Testis (tissue), 5 donors: ENCODE results near the gene KLK14. TPM values are rescaled to one million over a fixed set of nuclear protein-coding genes. Genes with fewer than 3 reads are reported as not detected.

Experiments used
- DNase-seq: peaks from one replicate; pipeline ENCODE4 v3.0.0-alpha.2; 2019
- H3K27ac ChIP-seq, 2 donors: fragments of 200-600 bp; sonication (generic); one replicate each; pipeline ENCODE4 v1.5.1; 2019
- H3K27me3 ChIP-seq: fragments of 200-600 bp; sonication (generic); one replicate; pipeline ENCODE4 v1.5.1; 2019
- H3K36me3 ChIP-seq: fragments of 200-600 bp; sonication (generic); one replicate; pipeline ENCODE4 v1.5.1; 2017; ENCODE audit warnings: low read depth; ENCODE audit errors: missing control alignments
- H3K4me1 ChIP-seq: fragments of 200-600 bp; sonication (generic); one replicate; pipeline ENCODE4 v1.5.1; 2019
- H3K4me3 ChIP-seq, 2 donors: fragments of 200-600 bp; sonication (generic); one replicate each; pipeline ENCODE4 v1.5.1; 2017 to 2019
- H3K9me3 ChIP-seq: fragments of 200-600 bp; sonication (generic); one replicate; pipeline ENCODE4 v1.5.1; 2017
- CTCF ChIP-seq, 3 experiments: fragments of 450-650 bp in 2 of 3; fragments of 200-600 bp in 1 of 3; sonication (generic) in 1 of 3; IDR thresholded peaks; one replicate each; pipeline ENCODE4 v1.5.1; 2016 to 2019; ENCODE audit warnings: antibody characterized with exemption in 3 of 3, mild to moderate bottlenecking in 2 of 3, moderate library complexity in 1 of 3
- POLR2A ChIP-seq: fragments of 450-650 bp; IDR thresholded peaks from one replicate; pipeline ENCODE4 v1.6.1; 2017; ENCODE audit warnings: antibody characterized with exemption, mild to moderate bottlenecking, moderate library complexity
- WGBS, 2 donors: methylation state at CpG; one replicate each; pipeline ENCODE4 v1.1.5; 2018; 5-methylcytosine and 5-hydroxymethylcytosine counted together
- intact Hi-C: fragments of 100-400 bp; cut with DNase I; formaldehyde crosslinking; loops from one replicate; pipeline ENCODE4 v1.15.1; 2023; ENCODE audit warnings: low total_unique reads
- long read RNA-seq, 2 donors: transcript quantifications; one replicate each; lab custom pipeline, GENCODE V29; 2026
- polyA plus RNA-seq: library from polyadenylated mRNA; stranded (reverse); fragments of 350-450 nt; fragmentation: Illumina TruSeq; extraction: RNeasy Lipid Tissue Mini Kit (QIAGEN cat#74804); gene quantifications from one replicate; pipeline ENCODE4 v1.2.3, GENCODE V29; 2014; ENCODE audit warnings: low read depth, low replicate concordance; ENCODE audit not compliant: insufficient read depth
- total RNA-seq, 2 donors: library from RNA; depleted of rRNA; stranded (reverse); fragments of >200 nt; gene quantifications; one replicate each; pipeline ENCODE4 v1.2.3, GENCODE V29; 2016

The KLK14 gene, protein sequence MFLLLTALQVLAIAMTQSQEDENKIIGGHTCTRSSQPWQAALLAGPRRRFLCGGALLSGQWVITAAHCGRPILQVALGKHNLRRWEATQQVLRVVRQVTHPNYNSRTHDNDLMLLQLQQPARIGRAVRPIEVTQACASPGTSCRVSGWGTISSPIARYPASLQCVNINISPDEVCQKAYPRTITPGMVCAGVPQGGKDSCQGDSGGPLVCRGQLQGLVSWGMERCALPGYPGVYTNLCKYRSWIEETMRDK
- total RNA-seq (under 1 TPM in 1 of 2 donors, not detected in 1; 0.63 TPM), polyA plus RNA-seq (1.4 TPM)
- long read RNA-seq, donor 1: 0 reads
- long read RNA-seq, donor 2: 0 reads

DNA sequence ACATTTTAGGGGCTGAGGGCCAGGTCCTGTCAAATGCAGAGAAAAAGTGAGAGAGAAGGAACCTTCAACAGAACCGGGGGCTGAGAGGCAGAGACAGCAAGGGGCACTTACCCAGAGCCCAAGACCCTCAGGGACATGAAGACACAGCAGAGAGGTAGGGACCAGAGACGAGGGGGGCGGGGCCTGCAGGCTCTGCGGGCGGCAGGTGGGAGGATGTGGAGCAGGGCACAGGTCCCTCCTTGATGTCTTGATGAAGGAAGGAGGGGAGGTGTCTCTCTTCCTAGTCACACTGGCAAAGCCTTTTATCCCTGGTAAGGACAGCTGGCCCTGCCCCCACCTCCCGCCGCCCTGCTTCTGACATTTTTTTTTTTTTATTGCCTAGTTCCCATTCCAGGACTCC is at the start of gene KLK14:
TSS of gene KLK14 (minus strand) at position 277 of the 400 bp plus-strand sequence. CDS start at position 4, 273 bp downstream.
- Histone ChIP-seq H3K27ac (no peak within 1 kb of the TSS), H3K4me3 (no peak within 1 kb of the TSS), H3K4me1 (no peaks in the 10 kb centered on the region), H3K27me3 (no peaks in the 10 kb centered on the region), H3K9me3 (no peaks in the 10 kb centered on the region), H3K36me3 (no peaks in the 10 kb centered on the region)
- TF ChIP-seq CTCF (IDR thresholded peaks at IDR 0.05) (no peak), POLR2A (no peak)
- no peak for DNase-seq
- WGBS, 2 donors: 41 to 50% methylated on average over 7 of the region's 7 CpGs
- intact Hi-C loops: loop anchor here (10.0 kb wide), 1 partner anchor 58 kb away; the partner anchor contains the start of gene KLK11

- WGBS, 2 donors: 18 to 22% methylated on average over 24 of the region's 24 CpGs
Measured at GRCh38 chr19:51131780-51132680, 49.3 kb upstream of the KLK14 start.

DNA sequence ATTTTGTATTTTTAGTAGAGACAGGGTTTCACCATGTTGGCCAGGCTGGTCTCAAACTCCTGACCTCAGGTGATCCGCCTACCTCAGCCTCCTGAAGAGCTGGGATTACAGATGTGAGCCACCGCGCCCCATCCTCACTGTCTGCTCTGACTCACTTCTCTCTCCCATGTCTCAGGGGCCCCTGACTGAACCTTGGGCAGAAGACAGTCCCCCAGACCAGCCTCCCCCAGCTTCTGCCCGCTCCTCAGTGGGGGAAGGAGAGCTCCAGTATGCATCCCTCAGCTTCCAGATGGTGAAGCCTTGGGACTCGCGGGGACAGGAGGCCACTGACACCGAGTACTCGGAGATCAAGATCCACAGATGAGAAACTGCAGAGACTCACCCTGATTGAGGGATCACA is 47.0 kb upstream of the KLK14 start:
- Histone ChIP-seq H3K27me3 (no peaks in the 10 kb centered on the region), H3K4me3 (no peak overlapping the region), H3K9me3 (no peaks in the 10 kb centered on the region), H3K4me1 (peaks cover 45% of the 10 kb centered on the region), H3K36me3 (no peaks in the 10 kb centered on the region), H3K27ac (peak overlapping the region; percentile 50 to 69)
- WGBS, 2 donors: 83 to 84% methylated on average over 8 of the region's 8 CpGs
- intact Hi-C loops: no loop called here
- no peak for DNase-seq
- no peak for TF ChIP-seq CTCF (IDR thresholded peaks at IDR 0.05)
- TF ChIP-seq POLR2A: no peak

More at GRCh38 chr19:51131780-51132680, 49.3 kb upstream of the KLK14 start:
- Histone ChIP-seq H3K4me1 (peaks cover 27% of the 10 kb centered on the region), H3K27me3 (no peaks in the 10 kb centered on the region), H3K27ac (peak overlapping the region; percentile 57 to 83), H3K36me3 (no peaks in the 10 kb centered on the region), H3K4me3 (peak overlapping the region in 1 of 2 donors; percentile 2), H3K9me3 (no peaks in the 10 kb centered on the region)
- no peak for TF ChIP-seq POLR2A
- TF ChIP-seq CTCF (IDR thresholded peaks at IDR 0.05): peak in 1 of 3 experiments; percentile 40
- peak; percentile 93 for DNase-seq
- intact Hi-C loops: no loop called here

GRCh38 chr19:51128227-51128626 is 45.5 kb upstream of the KLK14 start:
- DNase-seq: no peak
- Histone ChIP-seq H3K27ac (peak overlapping the region; percentile 50 to 69), H3K36me3 (no peaks in the 10 kb centered on the region), H3K4me1 (peaks cover 57% of the 10 kb centered on the region), H3K9me3 (no peaks in the 10 kb centered on the region), H3K27me3 (no peaks in the 10 kb centered on the region), H3K4me3 (no peak overlapping the region)
- 71 to 76% methylated on average over 7 of the region's 7 CpGs for WGBS, 2 donors
- TF ChIP-seq CTCF (IDR thresholded peaks at IDR 0.05) (no peak), POLR2A (no peak)
- intact Hi-C loops: no loop called here
